Embryonic facial prominence (tissue), 1 donor: ENCODE measurements around the gene RABEPK.
"Not testable (repeated sequence)": the region's sequence is repeated elsewhere in the genome, so short reads cannot be mapped to it uniquely, and the experiment has no call there.

Experiments used
- DNase-seq: peaks from one replicate; pipeline ENCODE4 v3.0.0-alpha.2; 2016; ENCODE audit errors: extremely low spot score

Gene RABEPK

DNA sequence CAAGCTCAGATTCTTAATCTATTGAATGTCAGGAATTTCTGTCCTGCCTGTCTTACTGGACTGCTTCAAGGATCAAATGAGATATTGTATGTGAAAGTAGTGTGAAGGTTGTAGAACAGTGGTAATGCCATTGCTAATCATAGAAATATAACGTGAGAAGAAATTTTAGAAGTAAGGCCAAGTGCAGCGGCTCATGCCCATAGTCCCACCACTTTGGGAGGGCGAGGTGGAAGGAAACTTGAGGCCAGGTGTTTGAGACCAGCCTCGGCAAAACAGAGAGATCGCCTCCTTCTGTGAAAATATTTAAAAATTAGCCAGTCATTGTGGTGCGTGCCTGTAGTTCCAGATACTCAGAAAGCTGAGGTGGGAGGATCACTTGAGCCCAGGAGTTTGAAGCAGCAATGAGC lies 45.9 kb downstream of the RABEPK start:
- DNase-seq: no peak

DNA sequence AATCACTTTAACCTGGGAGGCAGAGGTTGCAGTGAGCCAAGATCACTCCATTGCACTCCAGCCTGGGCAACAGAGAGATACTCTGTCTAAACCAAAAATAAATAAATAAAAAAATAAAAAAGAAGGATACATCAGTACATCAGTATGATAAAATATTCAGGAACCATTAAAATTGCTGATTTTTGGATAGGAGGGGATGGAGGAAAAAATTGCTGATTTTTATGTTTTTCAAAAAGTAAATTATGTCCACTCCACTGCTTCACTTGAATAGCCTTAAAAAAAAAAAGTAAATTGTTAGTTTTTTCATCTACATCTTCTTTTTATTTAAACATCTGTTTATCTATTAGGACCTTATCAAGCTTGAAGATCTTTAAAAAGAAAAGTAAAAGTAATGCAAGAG lies 53.9 kb downstream of the RABEPK start:
- DNase-seq: no peak

DNA sequence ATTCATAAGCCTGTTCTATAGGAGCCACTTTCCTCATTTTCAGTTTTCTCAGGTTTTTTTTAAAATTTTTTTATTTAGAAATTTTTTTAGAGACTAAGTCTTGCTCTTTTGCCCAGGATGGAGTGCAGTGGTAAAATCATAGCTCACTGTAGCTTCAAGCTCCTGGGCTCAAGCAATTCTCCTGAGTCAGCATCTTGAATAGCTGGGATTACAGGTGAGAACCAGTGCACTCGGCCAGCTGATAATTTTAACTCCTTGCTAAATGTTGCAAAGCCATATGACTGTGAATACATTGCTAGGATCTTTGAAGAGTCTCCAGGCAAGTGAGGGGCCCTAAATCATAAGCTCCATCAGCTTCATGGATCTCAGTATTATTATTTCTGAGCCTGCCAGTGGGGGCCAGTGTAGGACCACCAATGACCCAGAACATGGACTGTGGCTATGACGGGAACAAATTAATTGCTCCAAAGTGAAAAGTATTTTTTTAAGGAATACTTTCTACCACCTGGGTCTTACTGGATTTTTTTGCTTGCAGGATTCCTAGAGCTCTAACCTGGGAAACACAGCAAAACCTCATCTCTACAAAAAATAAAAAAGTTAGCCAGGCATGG lies 55.5 kb downstream of the RABEPK start:
- no peak for DNase-seq

DNA sequence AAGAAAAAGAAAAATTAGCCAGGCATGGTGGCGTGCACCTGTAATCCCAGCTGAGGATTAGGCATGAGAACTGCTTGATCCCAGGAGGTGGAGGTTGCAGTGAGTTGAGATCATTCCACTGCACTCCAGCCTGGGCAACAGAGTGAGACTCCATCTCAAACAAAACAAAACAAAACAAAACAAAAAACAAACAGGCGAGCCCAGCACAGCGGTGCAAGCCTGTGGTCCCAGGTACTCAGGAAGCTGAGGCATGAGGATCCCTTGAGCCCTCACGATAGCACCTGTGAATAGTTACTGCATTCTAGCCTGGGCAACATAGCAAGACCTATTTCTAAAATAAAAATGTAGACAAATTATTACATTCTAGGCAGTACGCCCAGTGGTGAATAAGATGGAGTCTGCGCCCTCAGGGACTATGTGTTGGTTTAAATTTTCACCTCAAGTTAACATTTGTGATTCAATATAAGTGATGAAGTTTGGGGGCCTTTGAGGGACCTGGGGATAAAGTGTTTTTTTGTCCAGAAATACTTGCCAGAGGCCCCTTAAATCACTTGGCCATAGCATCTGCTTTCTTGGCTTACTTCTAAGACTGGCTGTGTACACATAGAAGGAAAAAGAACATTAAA lies 57.9 kb downstream of the RABEPK start:
- DNase-seq: no peak

DNA sequence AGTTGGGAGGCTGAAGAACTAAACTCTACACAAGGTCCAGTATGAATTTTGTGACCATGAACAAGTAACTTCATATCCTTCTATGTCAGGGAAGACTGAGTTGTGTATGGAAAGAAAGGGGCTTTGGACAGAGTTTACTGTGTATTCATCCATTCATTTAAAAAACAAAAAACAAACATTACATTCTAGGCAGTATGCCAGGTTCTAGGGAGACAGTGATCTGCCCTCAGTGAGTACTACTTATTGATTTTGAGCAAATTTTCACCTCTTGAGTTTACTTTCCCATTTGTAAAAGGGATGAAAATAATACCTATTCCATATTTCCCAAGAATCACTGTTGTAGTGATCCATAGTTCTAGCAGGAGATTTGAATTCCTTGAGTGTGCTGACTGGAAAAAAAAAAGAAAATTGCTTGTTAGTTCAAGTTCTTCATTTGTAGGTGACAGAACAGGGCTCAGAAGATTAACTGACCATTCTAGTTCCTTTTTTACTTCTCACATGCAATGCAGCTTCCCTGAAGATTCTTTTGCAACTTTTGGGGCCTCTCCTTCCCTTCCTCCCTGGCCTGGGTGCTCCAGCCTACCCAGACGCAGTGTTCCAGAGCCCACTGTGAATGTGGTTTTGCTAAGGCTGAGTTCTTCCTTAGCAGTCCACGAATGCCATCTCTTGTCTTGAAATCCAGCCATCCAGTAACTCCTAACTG lies 58.6 kb downstream of the RABEPK start:
- no peak for DNase-seq

DNA sequence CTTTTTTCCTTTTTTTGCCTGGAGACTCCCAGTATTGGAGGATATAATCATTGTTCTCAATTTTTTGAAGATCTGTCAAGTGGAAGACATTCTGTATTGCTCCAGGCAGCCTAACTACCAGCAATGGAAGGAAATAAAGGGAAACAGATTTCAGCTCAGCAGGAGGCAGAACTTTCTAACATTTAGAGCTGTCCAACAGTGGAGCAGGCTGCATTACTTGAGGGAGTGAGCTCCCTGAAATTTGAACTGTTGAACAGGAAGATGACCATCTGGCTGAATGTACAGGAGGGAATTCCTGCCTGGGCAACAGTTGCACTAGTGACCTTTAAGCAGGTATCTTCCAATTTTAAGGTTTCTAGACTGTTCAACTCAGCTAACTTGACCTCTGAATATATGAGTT lies 60.2 kb downstream of the RABEPK start:
- no peak for DNase-seq

DNA sequence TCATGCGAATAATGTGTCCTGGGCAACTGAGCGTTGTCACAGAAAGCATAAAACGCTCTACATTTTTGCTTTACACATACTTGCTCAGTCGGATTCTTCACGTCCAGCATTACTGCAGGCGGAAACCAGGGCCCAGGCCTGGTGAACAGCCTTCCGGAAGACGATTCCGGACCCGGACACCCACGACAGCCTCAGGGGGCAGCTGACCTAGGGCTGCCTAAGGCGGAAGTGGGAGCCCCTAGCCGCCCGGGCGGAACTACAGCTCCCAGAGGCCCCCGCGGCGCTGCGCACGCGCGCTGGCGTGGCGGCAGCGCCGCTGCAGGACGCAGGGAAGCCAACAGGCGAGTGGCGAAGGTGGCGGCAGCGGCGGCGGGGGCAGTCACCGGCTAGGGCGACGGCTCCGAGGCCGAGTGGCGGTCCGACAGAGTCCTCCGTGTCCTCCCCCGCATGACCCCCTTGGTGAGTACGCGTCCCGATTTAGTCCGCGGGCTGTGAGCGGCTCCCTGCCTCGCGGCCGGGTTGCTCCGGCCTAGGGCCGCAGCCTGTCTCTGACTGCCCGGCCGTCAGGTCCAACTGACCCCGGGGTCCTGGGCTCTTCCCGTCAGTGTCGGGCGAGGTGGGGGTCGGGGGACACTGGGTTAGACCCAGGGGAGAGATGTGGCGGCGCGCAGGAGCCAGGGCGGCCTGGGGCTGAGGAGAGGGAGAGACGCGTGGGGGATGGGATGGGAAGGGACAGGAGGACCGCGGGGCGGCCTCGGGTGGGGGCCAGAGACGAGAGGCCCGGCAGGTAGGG lies 61.4 kb downstream of the RABEPK start, which contains the start of gene GAPVD1:
Gene GAPVD1, plus strand, starts transcription at position 326 of the 793 bp plus-strand sequence. CDS start 37,096 bp downstream, outside the sequence.
- DNase-seq: peak; percentile 53

DNA sequence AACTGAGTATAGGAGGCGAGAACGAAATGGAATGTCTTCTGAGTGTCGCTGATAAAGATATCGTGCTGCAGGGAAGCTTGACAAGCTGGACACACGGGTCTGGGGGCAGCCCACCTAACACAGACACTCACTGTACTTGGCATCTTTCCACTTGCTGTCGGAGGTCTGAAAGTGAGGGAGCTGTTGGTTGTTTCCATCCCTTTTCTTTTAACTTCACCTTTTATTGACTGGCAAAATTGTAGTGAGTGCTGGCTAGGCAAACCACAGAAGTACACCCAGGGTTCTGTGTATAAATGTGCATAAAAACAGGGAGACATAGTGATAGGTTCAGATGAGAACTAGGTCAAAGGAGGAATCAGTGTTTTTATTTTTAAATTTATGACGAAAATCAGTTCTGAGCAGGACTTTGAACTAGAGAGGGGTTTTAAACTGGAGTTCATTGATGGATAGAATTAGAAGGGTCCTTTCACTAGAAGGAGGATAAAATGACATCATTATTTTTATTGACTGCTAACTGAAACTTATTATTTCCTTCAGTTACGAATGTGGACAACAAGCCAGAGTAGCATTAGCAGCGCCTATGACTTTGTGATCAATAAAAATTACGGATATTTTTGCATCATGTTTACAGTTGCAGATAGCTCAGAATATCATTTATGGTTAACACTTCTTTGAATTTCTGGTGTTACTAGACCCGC lies 62.1 kb downstream of the RABEPK start:
- no peak for DNase-seq

DNA sequence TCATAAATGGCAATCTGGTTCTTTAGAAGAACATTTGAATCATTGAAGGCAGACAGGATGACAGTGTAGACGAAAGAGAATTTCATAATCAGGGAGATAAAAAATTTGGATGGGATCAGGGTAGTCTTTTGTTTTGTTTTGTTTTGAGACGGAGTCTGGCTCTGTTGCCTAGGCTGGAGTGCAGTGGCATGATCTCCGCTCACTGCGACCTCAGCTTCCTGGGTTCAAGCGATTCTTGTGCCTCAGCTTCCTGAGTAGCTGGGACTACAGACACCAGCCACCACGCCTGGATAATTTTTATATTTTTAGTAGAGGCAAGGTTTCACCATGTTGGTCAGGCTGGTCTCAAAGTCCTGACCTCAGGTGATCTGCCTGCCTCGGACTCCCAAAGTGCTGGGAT lies 63.7 kb downstream of the RABEPK start:
- DNase-seq: not testable (repeated sequence)

DNA sequence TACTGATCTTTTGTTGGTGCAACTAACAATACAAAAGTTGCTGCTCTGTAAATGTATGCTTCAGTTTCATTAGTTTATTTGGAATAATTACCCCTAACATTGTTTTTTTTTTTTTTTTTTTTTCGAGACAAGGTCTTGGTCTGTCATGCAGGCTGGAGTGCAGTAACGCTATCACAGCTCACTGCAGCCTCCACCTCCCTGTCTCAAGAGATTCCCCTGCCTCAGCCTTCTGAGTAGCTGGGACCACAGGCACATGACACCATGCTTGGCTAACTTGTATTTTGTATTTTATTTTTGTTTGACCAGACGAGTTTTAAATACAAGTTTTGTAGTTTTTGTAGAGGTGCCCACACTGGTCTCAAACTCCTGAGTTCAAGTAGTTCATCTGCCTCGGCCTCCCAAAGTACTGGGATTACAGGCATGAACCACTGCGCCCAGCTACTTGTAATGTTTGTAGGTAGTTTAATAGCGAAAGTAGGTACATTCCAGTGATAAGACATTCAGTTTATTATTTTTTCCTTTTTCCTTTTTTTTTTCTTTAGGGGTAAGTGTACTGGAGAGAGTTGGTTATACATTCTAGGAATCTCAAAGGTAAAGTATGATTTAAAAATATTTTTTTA lies 68.2 kb downstream of the RABEPK start:
- no peak for DNase-seq

DNA sequence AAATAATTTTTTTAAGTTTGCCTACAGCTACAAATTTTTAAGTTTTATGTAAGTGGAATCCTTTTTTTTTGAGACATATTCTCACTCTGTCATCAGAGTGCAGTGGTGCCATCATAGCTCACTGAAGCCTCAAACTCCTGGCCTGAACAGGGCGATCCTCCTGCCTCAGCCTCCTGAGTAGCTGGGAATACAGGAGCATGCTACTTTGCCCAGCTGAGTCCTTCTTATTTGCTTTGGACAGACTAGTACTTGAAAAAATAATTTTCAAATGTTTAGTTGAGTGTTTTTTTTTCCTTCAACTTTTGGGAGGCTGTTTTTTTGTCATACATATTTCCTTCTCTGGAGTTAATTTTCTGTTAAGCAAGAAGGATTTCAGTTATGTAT lies 68.7 kb downstream of the RABEPK start:
- DNase-seq: no peak

DNA sequence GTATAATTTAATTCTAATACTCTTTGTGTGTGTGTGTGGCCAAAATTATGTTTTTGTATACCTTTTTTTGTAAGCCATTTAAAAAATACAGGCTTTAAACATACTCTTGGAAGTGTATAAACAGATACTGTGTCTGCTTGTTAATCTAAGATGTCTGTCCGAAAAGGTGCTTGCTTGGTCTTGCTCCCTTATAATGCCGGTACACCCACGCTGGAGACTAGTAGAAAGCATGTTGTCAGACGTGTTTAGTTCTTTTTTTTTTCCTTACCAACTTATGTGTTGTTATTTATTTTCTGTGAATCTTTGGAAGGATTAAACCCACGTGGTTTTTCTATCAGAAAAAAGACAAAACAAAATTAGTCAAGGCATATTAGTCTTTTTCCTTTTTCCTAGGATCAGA lies 70.7 kb downstream of the RABEPK start:
- no peak for DNase-seq

DNA sequence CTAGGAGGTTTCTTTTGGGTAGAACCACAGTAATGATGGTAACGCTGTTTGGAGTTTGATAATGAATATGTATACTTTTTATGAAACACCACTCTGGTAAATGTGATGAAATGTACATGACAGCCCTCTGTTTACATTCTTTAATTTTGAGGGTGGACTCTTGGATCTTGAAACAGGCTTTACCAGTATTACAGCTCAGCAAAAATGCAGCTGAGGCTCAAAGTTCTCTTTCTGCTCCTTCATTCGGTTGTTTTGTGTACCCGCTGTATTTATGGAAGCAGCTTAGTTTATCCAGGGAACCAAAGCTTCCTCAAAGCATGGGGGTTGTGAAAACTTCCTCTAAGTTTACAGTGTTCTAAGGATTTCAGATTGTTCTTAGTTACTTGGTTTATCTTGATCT lies 72.4 kb downstream of the RABEPK start:
- DNase-seq: no peak

DNA sequence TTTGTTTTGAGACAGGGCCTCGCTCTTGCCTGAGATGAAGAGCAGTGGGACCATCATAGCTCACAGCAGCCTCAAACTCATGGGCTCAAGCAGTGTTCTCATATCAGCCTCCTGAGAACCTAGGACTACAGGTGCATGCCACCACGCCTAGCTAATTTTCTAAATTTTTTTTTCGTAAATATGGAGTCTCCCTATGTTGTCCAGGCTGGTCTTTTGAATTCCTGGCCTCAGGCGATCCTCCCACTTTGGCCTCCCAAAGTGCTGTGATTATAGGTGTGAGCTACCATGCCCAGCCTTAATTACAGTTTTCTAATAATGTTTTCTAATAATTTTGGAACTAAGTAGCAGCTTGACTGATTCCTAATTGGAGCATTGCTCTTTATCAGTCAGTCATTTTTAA lies 76.4 kb downstream of the RABEPK start:
- no peak for DNase-seq

DNA sequence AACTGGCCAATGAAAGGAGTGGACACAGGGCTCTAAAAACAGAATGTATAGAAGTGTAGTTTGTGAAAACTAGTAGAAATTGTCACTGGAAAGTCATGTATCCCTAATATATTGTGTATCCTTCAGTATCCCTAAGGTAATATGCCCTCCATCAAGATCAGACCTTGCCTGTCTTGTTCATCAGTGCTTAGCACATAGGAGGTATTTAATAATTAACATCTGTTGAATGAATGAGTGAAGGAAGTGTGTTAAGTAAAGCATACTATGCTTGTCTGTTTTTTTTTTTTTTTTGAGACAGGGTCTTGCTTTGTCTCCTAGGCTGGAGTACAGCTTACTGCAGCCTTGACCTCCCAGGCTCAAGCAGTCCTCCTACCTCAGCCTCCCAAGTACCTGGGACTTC lies 77.1 kb downstream of the RABEPK start:
- DNase-seq: no peak

DNA sequence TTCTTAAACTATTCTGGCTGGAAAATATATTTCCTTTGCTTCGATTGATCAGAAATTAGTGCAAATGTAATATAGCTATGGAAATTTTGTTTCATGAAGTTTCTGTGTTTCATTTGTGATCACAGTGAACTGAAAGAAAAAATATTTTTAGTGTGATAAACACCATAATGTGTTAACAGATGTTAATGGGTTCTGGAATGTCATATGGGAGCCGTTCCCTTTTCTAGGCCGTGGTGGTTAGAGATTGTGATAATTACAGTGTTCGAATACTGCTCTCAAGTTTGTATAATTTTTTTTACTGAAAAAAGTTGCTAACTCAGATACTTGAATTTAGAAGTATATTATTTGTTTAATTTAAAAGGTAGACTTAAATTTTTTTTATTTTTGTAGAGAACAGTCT lies 80.6 kb downstream of the RABEPK start:
- no peak for DNase-seq
